ENCODE results near the gene SLC44A3. TPM values are rescaled to one million over a fixed set of nuclear protein-coding genes. Genes with fewer than 3 reads are reported as not detected.

SLC44A3 gene, protein sequence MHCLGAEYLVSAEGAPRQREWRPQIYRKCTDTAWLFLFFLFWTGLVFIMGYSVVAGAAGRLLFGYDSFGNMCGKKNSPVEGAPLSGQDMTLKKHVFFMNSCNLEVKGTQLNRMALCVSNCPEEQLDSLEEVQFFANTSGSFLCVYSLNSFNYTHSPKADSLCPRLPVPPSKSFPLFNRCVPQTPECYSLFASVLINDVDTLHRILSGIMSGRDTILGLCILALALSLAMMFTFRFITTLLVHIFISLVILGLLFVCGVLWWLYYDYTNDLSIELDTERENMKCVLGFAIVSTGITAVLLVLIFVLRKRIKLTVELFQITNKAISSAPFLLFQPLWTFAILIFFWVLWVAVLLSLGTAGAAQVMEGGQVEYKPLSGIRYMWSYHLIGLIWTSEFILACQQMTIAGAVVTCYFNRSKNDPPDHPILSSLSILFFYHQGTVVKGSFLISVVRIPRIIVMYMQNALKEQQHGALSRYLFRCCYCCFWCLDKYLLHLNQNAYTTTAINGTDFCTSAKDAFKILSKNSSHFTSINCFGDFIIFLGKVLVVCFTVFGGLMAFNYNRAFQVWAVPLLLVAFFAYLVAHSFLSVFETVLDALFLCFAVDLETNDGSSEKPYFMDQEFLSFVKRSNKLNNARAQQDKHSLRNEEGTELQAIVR
- total RNA-seq: 0.15 and 0.22 TPM in 2 replicates

GRCh38 chr1:94819945-94820746 lies at the start of gene SLC44A3:
SLC44A3 (plus strand) TSS chr1:94820357; CDS start chr1:94820452, 95 bp downstream.
- intact Hi-C loops (cut with micrococcal nuclease): no loop called here

- intact Hi-C loops (cut with micrococcal nuclease): no loop called here
Measured at GRCh38 chr1:94772230-94772641, 47.9 kb upstream of the SLC44A3 start.

DNA sequence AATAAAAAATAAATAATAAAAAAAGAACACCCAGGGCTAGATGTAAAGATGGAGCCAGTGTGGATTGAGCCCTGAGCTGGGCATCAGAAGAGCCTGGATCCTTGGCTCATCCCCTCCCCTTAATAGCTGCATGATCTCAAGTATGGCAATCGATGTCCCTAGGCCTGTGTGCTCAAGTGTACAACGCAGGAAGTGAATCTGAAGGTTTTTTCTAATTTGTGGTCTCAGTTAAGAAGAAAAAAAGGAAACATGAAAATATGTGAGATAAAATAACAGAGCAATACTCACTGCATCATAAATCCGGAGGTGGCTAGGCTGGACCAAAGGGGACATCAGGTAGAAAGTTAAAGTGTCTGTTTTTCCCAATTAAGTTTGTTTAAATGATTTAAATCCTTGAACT lies 47.3 kb upstream of the SLC44A3 start:
- intact Hi-C loops (cut with micrococcal nuclease): no loop called here

- intact Hi-C loops (cut with micrococcal nuclease): no loop called here
Measured at GRCh38 chr1:94773296-94773809, 46.8 kb upstream of the SLC44A3 start.

GRCh38 chr1:94773931-94774422 lies 46.2 kb upstream of the SLC44A3 start:
- intact Hi-C loops (cut with micrococcal nuclease): no loop called here

- intact Hi-C loops (cut with micrococcal nuclease): no loop called here
Measured at GRCh38 chr1:94776474-94776873, 43.7 kb upstream of the SLC44A3 start.

DNA sequence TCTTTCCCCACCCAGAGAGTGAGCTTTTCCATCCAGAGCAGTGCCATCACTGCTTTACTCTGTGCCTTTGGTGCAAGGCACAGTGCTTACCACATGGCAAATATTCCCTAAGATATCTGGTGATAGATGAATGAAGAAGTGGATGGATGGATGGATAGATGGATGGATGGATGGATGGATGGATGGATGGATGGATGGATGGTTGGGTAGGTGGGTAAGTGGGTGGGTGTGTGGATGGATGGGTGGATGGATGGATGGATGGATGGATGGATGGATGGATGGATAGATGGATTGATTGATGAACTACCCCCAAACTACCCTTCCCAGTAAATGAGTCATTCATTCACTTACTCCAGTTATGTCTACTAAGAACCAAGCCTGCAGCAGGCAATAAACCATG lies 42.9 kb upstream of the SLC44A3 start:
- intact Hi-C loops (cut with micrococcal nuclease): no loop called here

DNA sequence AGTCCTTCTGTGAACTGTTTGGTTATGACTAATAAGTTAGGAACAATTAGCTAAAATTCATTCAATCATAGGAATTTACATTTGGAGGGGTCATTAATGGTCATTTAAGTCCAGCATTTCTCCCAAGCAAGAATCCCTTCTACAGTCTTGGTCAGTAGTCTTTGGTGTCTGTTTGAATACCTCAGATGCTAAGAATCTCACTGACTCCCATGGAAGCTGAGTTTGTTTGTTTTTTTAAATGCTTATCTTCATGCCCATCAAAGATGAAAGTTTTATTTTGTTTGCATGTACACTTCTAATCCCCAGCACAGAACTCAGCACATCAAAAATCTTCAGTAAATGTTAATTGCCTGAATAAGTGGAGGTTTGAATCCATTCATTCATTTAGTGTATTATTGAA lies 41.3 kb upstream of the SLC44A3 start:
- intact Hi-C loops (cut with micrococcal nuclease): no loop called here

- intact Hi-C loops (cut with micrococcal nuclease): no loop called here
Measured at GRCh38 chr1:94783342-94784189, 36.6 kb upstream of the SLC44A3 start.

DNA sequence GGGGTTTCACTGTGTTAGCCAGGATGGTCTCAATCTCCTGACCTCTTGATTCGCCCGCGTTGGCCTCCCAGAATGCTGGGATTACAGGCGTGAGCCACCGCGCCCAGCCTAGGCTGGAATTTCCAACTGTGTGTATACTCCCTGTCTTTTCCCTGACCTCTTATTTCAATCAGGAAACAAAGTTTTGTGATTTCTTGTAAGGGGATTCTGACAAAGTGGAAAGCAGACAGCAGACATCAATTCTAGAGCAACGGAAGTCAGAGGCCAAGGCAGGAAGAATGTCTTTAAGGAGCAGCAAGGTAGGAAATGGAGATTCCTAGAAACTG lies 36.0 kb upstream of the SLC44A3 start:
- intact Hi-C loops (cut with micrococcal nuclease): no loop called here

DNA sequence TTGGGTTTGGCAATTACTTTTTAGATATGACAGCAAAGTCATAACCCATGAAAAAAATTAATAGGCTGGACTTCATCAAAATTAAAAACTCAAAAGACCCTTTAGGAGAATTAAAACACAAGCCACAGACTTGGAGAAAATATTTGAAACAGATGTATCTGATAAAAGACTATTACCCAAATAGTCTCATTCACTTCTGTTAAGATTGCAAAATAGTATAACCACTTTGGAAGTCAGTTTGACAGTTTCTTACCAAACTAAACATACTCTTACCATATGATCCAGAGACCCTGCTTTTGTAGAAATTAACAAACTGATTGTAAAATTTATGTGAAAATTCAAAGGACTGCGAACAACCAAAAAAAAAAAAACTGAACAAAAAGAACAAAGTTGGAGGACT lies 32.5 kb upstream of the SLC44A3 start:
- intact Hi-C loops (cut with micrococcal nuclease): no loop called here

DNA sequence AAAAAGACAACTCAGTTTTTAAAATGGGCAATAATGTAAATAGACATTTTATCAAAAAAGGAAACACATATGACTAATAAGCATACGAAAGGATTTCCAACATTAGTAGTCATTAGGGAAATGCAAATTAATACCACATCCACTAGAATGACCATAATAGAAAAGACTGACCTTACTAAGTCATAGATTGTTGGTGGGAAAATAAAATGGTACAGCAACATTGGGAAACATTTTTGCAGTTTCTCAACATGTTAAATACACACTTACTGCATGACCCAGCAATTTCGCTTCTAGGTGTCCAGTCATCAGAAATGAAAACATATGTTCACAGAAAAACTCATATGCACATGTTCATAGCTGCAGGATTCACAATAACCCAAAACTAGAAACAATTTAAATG lies 29.9 kb upstream of the SLC44A3 start:
- intact Hi-C loops (cut with micrococcal nuclease): no loop called here

- intact Hi-C loops (cut with micrococcal nuclease): no loop called here
Measured at GRCh38 chr1:94790670-94791069, 29.5 kb upstream of the SLC44A3 start.

DNA sequence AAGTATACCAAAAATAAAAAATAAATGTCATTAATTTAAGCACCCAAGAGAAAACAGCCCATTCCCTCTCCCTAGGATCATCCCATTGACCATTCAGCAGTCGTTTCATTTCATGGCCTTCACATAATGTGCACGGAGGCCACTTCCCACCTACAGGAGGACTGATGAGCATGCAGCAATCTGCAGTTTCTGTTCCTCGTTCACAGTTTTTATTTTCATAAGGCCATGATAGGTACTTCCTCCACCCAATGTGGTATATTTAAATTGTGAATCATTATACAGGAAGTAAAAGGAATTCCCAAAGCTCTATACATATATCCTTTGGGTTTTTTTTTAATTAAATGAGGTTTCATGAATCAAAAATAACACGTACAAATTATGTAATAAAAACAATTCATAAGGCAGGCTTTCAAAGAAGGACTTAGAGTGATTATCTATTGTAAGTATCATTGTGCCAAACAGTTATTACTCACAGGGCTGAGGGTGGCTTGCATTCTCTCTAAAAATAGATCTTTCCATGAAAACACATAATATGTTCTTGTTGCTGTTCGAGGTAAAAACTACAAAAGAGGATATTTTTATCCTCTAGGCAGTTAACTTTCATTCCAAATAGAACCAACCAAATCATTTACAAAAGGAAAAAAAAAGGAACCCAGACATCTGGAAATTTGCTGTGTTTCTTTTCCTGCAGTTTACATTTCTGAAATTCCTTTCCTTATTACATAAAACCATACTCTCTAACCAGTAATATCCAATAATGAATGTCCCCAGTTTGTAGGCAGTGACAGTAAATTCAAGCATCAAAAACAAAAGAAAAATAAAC lies 27.5 kb upstream of the SLC44A3 start:
- intact Hi-C loops (cut with micrococcal nuclease): no loop called here

DNA sequence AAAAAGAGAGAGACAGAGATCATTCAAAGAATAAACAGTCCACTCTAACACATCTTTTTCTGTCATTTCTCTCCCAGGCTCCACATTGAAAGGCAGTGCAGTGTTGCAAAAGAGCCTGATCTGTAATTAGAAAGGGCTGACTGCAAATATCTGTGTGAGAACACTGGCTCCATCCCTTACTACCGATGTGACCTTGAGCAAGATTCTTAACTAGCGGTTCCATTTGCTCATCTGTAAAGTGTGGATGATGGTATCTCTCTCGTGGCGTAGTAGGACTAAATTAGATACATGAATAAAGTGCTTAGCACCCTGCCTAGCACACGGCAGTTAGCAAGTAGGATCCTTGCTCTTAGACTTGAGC lies 26.9 kb upstream of the SLC44A3 start:
- intact Hi-C loops (cut with micrococcal nuclease): no loop called here

- intact Hi-C loops (cut with micrococcal nuclease): no loop called here
Measured at GRCh38 chr1:94795434-94795833, 24.7 kb upstream of the SLC44A3 start.

DNA sequence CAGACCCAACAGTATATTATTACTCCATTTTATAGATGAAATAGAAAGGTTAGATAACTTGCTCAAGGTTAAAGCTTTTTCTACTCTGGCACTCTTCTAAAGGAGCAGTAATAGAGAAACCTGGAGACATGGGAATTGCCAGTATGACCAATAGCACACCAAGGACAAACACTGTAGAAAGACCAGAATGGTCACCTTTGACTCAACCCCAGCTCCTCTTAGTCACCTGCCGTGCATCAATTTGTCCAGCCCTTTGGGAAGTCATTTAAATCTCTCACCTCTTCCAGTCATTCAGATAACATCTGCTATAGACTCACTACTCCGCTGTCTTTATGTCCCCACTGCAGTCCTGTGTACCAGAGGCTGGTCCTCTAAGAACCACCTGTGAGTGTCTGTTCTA lies 23.9 kb upstream of the SLC44A3 start:
- intact Hi-C loops (cut with micrococcal nuclease): no loop called here

DNA sequence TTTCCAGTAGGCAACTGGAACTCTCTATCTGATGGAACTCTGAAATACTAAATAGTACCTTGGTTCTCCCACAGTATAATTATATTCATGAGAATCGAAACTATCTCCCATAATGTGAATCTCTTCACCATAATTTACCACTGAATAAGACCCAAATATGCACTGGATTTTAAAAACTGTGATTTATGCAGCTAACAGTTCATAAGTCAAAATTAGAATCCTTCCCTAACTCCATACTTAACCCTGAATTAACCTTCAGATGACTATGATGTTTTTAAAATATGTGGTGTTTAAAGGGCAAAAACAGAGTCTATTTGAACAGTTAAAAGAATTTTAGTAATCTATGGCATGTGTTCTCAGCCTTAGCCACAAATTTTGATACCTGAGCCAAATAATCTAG lies 22.9 kb upstream of the SLC44A3 start:
- intact Hi-C loops (cut with micrococcal nuclease): no loop called here

DNA sequence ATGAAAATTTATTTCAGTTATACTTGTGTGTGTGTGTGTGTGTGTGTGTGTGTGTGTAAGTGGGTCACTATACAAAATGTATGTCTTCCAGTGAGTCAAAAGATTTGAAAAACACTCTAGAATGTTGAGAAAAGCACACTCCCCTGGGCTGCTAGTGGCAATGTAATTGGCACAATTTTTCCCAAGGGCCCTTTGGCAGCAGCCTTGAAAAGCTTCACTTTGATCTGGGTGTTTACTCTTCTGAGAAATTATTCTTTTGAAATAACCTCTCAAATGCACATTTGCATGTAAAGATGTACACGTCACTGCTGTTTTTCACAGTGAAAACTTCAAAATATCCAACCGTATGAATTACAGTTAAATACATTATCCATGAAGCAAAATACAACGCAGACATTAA lies 22.1 kb upstream of the SLC44A3 start:
- intact Hi-C loops (cut with micrococcal nuclease): no loop called here

GRCh38 chr1:94798462-94798861 lies 21.7 kb upstream of the SLC44A3 start:
- intact Hi-C loops (cut with micrococcal nuclease): no loop called here

Data from T-helper 1 cell treated with Interleukin-12 subunit alpha and Interleukin-12 subunit beta and Interleukin-4 antibody, amounts not matched to agents 30 ng/mL and 1 ng/mL, for 36 hours (primary cell).